Islet precursor cell (in vitro differentiated cells): Measurements from ENCODE around the gene IKZF3.
A peak's percentile ranks its signal among the peaks of the same experiment; 100 is the strongest.
"Not testable (repeated sequence)": the region's sequence is repeated elsewhere in the genome, so short reads cannot be mapped to it uniquely, and the experiment has no call there.

Source experiments
- DNase-seq: peaks from one replicate; pipeline ENCODE4 v3.0.0-alpha.2; 2018

Gene IKZF3

DNA sequence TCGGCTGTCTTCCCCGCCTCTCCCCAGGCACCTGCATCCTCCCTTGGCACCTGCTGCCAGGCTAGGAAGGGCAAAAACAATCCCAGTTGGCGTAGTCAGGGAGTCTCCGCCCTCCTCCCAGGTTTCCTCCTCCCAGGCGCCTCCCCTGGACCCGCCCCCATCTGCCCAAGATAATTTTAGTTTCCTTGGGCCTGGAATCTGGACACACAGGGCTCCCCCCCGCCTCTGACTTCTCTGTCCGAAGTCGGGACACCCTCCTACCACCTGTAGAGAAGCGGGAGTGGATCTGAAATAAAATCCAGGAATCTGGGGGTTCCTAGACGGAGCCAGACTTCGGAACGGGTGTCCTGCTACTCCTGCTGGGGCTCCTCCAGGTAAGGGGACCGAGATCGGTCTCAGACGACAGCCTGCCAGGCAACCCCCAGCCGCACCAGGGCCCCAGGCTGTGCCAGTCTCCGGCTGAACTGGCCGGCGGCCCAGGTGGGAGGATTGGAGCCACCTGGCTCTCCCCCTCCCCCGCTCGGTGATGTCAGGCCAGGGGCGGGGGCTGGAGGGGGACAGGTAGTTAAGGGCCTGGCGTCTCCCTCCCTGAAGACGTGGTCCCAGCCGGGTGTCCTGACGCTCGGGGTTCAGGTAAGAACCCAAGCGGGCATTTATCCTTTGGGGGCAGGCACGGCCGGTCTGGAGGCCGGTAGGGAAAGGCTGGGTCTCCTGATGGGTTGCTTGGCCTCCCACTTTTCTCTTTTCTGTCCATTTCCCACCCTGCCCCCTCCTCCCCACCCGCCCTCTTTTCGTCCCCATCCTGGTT, 126.1 kb downstream of the IKZF3 start, which contains the start of gene GRB7:
GRB7 (plus strand) TSS at position 179 of the 808 bp plus-strand sequence. CDS start 4,364 bp downstream, outside the sequence.
- DNase-seq: peak; percentile 84

DNA sequence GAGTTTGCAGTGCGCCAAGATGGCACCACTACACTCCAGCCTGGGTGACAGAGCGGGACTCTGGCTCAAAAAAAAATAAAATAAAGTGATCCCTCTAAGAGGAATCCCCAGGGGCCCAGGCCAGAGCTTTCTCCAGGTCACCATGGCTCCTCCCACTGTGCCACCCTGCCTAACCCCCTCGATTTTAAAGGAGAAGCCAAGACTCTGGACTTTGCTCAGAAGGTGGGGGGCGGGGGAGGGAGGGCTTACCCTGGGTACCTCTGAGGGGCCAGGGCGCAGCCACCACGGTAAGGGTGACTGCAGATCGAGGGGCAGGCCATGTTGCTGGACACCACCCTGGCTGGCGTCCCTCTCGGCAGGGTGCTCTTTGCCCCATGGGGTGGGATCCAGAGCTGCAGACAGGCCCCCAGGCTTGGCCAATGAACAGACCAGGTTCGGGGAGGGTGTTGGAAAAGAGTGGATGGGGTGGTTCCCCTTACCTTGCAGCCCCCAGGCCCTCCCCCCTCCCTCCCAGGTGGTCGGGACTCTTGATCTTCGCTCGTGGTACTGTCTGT, 126.8 kb downstream of the IKZF3 start:
- no peak for DNase-seq

- DNase-seq: peak; percentile 57
Measured at GRCh38 chr17:39736319-39737165, 127.6 kb downstream of the IKZF3 start.

- DNase-seq: peak; percentile 69
Measured at GRCh38 chr17:39735882-39736281, 128.2 kb downstream of the IKZF3 start.

- DNase-seq: no peak
Measured at GRCh38 chr17:39732586-39732985, 131.5 kb downstream of the IKZF3 start.

DNA sequence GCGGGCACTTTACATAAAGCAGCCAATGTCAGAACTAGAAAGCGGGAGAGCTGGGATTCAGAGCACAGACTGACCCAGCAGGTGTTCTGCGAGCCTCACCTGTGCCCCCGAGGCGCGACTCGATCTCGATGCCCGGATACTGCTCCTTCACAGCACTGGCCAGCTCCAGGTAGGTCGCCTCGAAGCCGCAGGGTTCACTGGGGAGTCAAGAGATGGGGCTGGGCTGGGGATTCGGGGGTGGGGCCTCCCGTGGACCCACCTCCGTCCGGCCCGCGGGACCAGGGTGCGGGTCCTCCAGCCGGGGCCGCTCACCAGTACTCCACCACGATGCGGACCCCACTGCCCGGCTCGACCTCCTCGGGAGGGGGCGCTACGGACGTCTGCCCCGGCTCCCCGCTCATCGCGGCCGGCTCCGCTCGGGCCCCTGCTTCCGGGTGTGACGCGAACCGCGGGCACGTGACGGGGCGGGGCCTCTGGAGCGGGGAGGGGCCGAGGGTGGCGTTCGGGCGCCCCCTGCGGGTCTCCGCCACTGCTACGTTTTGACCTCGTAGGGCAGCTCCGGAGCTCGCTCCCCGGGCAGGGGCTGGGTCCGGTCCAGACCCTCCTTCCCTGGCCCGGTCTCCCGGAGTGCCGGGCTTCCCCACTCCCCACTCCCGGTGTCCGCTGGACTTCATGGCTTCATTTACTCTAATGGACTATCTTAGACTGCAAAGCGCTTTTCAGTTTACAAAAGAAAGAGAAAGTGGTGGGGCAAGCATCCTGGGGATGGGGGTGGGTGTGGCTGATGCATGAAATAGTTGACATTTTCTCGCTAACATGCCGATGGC, 133.8 kb downstream of the IKZF3 start, which contains the start of gene MIEN1:
MIEN1 (minus strand) TSS at position 438 of the 827 bp plus-strand sequence; CDS start at position 401, 37 bp downstream.
- peak; percentile 96 for DNase-seq

- no peak for DNase-seq
Measured at GRCh38 chr17:39729280-39729851, 134.7 kb downstream of the IKZF3 start.

- DNase-seq: no peak
Measured at GRCh38 chr17:39727556-39727955, 136.6 kb downstream of the IKZF3 start.

DNA sequence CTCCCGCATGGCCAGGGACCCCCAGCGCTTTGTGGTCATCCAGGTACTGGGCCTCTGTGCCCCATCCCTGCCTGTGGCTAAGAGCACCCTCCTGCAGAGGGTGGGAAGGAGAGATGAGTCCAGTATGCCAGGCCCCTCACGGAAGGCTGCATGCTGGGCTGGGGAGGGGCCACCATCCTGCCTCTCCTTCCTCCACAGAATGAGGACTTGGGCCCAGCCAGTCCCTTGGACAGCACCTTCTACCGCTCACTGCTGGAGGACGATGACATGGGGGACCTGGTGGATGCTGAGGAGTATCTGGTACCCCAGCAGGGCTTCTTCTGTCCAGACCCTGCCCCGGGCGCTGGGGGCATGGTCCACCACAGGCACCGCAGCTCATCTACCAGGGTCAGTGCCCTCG, 137.5 kb downstream of the IKZF3 start:
- no peak for DNase-seq

DNA sequence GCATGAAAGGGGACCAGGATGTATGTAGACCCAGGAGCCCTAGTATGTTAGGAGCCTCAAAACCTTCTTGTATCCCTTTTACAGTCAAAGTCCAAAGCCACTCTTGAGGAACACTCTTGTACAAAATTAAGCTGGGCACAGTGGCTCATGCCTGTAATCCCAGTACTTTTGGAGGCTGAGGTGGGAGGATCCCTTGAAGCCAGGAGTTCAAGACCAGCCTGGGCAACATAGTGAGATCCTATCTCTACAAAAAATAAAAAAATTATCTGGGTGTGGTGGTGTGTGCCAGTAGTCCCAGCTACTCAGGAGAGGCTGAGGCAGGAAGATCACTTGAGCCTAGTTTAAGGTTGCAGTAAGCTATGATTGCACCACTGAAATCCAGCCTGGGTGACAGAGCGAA, 138.2 kb downstream of the IKZF3 start:
- DNase-seq: not testable (repeated sequence)

- DNase-seq: no peak
Measured at GRCh38 chr17:39724731-39725130, 139.4 kb downstream of the IKZF3 start.

DNA sequence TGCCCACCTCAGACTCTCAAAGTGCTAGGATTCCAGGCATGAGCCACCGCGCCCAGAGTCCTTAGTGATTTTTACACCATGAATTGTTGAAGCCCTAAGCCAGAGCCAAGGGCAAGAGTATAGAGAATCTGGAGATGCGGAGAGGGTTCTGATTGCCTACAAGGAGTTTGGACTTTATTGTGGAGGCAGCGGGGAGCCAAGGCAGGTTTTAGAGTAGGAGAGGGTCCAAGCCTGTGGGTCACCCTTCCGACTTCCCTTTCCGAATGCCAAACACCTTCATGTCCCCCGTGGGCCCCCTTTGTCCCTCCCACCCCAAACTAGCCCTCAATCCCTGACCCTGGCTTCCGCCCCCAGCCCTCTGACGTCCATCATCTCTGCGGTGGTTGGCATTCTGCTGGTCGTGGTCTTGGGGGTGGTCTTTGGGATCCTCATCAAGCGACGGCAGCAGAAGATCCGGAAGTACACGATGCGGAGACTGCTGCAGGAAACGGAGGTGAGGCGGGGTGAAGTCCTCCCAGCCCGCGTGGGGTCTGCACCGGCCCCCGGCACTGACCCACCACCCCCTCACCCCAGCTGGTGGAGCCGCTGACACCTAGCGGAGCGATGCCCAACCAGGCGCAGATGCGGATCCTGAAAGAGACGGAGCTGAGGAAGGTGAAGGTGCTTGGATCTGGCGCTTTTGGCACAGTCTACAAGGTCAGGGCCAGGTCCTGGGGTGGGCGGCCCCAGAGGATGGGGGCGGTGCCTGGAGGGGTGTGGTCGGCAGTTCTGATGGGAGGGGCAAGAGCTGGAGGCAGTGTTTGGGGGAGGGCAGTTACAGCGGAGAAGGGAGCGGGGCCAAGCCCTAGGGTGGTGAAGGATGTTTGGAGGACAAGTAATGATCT, 140.9 kb downstream of the IKZF3 start:
- DNase-seq: no peak

DNA sequence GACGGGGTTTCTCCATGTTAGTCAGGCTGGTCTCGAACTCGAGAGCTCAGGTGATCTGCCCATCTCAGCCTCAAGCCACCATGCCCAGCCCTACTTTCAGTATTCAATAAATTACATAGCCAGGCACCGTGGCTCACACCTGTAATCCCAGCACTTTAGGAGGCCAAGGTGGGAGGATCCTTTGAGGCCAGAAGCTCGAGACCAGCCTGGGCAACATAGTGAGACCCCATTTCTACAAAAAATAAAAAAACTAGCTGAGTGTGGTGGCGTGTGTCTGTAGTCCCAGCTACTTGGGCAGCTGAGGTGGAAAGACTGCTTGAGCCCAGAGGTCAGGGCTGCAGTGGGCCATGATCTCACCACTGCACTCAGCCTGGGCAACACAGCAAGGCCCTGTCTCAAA, 142.0 kb downstream of the IKZF3 start:
- no peak for DNase-seq

- no peak for DNase-seq
Measured at GRCh38 chr17:39719563-39720355, 144.4 kb downstream of the IKZF3 start.

- DNase-seq: no peak
Measured at GRCh38 chr17:39717660-39718059, 146.5 kb downstream of the IKZF3 start.

- no peak for DNase-seq
Measured at GRCh38 chr17:39716879-39717536, 147.1 kb downstream of the IKZF3 start.

DNA sequence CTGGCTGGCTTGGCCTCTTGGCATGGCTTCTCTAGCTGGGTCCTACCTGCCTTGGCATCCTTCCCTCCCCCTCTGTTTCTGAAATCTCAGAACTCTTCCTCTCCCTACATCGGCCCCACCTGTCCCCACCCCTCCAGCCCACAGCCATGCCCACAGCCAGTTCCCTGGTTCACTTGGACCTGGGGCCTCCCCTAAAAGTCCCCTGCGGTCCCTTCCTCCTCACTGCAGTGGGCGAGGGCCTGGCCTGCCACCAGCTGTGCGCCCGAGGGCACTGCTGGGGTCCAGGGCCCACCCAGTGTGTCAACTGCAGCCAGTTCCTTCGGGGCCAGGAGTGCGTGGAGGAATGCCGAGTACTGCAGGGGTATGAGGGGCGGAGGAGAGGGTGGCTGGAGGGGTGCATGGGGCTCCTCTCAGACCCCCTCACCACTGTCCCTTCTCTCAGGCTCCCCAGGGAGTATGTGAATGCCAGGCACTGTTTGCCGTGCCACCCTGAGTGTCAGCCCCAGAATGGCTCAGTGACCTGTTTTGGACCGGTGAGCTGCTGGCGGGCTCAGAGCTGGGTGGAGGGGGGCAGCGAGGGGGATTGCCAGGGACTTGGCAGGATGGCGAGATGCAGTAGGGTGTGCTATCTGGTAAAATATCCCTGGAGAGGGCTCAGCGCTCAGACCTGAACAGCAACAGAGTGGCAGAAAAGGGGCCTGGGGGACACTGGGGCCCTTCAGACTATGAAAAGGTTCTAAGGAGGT, 147.9 kb downstream of the IKZF3 start:
- no peak for DNase-seq

DNA sequence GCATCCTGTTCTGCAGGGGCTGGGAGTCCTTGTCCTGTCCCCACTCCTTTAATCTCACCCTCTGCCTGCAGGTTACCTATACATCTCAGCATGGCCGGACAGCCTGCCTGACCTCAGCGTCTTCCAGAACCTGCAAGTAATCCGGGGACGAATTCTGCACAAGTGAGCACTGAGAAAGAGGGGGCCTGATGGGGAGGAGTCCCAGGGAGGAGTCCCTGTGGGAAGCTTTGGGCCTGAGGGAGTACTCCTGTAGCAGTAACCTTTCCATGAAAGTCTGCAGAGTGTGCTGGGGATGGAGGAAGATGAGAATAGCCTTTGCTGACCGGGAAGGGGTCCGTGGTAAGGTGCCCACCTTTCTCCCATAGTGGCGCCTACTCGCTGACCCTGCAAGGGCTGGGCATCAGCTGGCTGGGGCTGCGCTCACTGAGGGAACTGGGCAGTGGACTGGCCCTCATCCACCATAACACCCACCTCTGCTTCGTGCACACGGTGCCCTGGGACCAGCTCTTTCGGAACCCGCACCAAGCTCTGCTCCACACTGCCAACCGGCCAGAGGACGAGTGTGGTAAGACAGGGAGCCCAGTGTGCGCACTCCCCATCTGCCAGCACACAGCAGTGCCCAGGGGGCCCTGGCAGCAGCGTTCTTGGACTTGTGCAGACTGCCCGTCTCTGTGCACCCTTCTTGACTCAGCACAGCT, 148.6 kb downstream of the IKZF3 start:
- DNase-seq: no peak
